DMS114 treated with DMSO at 0.1 percent for 48 hours (cell line): Measurements from ENCODE around the gene CSNK2B.

Experiments used
- DNase-seq: peaks from one replicate; lab custom pipeline; 2025; ENCODE audit not compliant: unreplicated experiment; lab: John Stamatoyannopoulos, UW

CSNK2B gene

DNA sequence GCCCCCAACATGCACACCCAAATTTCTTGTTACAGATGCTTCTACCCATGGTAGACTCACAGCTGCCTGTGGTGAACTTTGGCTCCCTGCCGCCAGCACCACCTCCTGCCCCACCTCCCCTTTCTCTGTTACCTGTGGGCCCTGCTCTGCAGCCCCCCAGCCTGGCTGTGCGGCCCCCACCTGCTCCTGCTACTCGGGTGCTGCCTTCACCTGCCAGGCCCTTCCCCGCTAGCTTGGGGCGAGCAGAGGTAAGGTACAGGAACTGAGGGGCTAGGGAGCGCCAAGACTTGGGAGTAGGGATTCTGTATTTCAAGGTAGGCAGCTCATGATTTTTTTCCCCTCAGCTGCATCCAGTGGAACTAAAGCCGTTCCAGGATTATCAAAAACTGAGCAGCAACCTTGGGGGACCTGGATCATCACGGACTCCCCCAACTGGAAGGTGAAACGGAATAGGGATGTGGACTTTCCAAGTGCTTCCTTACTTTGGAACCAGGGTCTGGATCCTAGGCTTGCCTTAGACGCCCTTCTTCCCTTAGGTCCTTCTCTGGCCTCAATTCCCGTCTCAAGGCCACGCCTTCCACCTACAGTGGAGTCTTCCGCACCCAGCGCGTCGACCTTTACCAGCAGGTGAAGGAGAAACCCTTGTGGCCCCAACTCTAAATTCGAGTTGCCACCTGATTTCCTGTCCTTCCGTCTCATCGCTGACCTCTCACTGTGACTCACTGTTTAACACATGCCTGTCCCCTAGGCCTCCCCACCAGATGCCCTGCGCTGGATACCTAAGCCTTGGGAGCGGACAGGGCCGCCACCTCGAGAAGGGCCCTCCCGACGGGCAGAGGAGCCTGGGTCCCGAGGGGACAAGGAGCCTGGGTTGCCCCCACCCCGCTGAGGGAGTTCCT, 28.9 kb upstream of the CSNK2B start:
- no peak for DNase-seq

GRCh38 chr6:31639043-31639442, 26.8 kb upstream of the CSNK2B start:
- no peak for DNase-seq

DNA sequence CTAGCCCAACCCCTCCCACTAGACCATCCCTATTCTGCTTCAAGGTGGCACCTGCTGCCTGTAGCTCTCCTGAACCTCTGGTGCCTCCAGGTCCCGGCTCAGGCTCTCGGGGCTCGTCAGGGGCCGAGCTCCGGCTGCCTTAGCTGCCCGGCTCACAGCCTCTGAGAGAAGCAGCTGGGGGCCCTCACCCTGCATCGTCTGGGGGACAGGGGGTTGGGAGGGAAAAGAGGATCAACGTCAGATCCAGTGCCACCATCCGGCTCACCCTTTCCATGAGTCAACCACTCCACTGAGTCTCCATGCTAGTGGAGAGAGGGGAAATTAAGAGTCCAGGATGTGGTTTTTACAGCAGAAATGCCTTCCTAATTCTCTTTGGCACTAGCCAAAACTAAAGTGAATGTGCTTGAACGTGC, 26.4 kb upstream of the CSNK2B start:
- no peak for DNase-seq

DNA sequence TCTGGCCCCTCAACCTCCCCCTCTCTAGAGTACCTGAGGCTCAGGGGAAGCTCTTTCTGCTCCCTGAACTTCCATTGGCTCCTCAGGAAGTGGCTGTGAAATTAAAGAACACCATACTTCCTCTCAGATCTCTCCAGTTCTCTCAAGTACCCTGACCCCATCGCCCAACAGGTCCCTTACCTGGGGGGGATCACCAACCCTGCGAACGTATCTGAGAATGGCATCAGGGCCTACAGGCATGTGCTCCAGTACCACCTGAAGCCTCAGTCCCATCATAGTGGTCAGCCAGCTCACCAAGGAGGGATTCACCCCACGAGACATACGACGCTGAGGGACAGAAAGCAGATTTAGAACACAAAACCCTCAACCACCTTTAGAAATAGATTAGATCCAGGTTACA, 25.3 kb upstream of the CSNK2B start:
- DNase-seq = no peak

DNA sequence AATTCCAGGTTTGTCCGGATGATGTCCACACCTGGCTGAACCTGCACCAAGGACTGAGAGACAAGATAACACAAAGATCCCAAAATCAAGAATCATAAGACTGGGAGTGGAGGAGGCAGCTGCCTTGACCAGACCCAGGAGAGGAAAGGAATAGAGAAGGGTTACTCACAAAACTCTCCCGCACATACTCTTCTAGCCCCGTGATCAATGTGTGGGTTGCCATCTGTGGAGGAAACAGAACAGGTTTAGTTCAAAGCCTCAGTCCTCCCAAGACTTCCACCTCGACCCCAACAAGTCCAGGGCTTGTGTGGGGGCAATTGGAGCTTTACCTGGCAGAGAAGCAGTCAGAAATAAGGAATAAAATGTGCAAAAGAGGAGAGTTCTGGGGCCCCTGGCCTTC, 24.5 kb upstream of the CSNK2B start:
- DNase-seq = no peak

DNA sequence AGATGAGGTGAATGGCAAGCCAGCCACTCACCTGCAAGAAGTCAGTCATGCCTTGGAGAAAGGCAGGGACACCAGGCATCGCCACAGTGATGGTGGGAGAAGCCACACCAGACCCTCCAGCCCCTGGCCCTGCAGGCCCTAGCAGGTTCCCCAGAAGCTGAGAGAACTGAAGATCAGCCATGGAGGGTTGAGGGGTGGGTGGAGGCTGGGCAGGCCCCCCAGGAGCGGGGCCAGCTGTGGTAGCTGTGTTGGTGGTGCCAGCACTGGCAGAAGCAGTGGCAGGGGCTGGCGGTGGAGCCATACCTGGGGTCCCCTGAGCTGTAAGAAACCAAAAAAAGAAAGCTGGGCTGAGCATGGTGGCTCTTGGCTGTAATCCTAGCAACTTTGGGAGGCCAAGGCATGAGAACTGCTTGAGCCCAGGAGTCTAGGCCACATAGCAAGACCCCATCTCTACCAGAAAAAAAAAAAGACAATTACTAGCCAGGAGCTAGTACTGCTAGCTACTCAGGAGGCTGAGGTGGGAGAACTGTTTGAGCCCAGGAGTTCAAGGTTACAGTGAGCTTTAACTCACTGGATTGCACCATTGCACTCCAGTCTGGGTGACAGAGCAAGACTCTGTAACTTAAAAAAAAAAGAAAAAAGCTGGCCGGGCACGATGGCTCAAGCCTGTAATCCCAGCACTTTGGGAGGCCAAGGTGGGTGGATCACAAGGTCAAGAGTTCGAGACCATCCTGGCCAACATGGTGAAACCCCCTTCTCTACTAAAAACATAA, 22.9 kb upstream of the CSNK2B start:
- no peak for DNase-seq

GRCh38 chr6:31643818-31644454, 21.9 kb upstream of the CSNK2B start:
- DNase-seq = no peak

DNA sequence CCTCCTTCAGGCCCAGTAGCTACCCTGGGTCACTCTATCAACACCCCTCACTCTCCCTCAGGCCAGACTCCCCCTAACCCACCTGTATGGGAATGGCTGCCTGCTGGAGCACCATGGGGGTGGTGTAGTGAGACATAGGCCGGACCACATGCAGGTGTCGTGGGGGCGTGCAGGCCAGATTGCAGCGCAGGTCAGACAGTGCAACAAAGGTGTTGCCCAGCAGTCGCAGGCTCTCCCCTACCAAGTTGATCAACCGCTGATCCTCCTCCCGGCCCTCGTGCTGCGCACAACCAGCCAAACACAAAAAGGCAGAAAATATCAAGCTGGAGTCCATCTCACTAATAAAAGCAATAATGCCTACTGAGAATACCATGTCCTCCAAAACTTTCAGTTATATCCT, 20.6 kb upstream of the CSNK2B start:
- DNase-seq = no peak

DNA sequence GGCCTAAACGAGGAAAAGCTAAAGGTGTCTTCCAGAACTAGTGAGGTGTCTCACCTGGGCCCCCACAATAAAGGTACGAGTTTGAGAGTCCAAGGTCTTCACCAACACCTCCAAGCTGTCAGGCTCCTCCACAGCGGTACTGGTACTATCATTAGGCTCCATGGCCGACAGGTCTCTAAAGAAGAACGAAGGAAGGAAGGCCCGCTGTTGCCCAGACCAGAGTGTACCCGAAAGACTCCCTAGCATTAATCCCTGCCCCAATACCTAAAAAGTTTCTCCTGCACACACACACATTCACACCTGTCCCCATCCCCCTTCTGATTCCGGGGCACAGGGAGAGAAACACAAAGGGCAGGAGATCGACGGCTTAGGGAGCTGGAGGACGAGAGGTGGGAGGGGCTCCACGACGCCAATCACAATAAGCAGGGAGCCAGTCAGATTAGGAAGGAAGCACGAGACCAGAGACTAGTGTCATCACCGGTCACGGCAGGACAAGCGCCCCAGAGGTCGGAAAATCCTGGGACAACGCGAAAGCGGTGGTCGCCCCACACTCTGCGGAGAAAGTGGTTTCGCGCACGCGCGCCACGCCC, 14.2 kb upstream of the CSNK2B start:
- DNase-seq = peak; percentile 89

- peak; percentile 98 for DNase-seq
Observed at GRCh38 chr6:31652925-31653724, 12.8 kb upstream of the CSNK2B start.

- no peak for DNase-seq
Observed at GRCh38 chr6:31654574-31655348, 11.1 kb upstream of the CSNK2B start.

- no peak for DNase-seq
Observed at GRCh38 chr6:31655349-31656237, 10.3 kb upstream of the CSNK2B start, which contains the start of gene APOM. Gene APOM, plus strand, starts transcription at chr6:31655894. Its CDS starts 73 bp downstream, at chr6:31655967.

DNA sequence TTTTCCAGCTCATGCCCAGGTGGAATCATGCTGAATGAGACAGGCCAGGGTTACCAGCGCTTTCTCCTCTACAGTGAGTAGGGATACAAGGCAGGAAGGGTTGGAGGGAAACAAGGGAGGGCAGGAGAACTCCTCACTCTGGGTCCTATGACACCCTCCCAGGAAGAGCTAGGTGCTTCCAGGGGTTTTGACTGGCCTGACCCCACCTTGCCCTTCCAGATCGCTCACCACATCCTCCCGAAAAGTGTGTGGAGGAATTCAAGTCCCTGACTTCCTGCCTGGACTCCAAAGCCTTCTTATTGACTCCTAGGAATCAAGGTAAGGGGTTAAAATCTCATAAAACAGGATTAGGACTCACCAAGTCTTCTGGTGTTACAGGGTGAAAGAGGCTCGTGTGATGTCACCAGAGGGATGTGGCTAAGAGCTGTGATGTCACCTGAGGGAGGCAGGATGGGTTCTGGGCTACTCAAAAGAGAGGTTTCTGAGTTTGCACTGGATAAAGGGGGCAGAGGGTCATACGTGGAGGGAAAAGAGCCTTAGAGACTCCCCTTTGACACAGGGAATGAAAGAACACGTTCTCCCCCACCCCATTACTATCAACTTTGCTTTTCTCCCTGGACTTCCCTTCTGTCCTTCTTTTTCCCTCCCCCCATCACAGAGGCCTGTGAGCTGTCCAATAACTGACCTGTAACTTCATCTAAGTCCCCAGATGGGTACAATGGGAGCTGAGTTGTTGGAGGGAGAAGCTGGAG, 8.3 kb upstream of the CSNK2B start:
- no peak for DNase-seq

- DNase-seq = no peak
Observed at GRCh38 chr6:31658158-31658688, 7.7 kb upstream of the CSNK2B start.

DNA sequence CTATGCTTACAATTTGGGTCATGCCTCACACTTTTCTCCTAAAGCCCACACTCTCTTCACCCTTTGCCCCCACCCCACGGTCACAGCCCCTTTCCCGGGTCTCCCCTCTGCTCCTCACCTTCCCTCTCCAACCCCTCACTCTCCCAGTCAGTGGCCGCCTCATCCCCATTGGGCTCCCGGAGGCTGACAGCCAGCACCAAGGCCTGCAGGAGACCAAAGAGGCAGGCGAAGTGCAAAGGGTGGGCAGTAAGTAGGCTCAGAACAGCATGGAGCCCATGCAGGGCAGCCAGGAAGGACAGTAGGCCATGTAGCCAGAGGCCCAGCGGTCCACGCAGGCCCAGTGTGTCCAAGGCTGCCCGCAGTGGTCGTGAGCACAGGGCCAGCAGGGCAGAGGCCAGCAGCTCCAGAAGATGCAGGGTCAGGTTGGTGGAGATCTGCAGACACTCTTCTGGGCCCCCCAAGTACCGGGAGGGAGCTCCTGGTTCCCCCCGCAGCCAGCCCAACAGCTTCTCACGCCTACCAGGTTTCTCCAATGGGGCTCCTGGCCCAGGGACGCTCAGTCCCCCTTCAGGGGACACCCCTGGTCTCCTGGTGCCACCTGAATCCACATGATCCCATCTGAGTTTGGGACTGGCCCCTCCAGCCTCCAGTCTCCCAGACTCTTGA, 6.8 kb upstream of the CSNK2B start:
- no peak for DNase-seq

GRCh38 chr6:31659649-31660380, 6.1 kb upstream of the CSNK2B start:
- no peak for DNase-seq
